CMK (cell line): Measurements from ENCODE around the gene PKP3.
"Not testable (repeated sequence)": the region's sequence is repeated elsewhere in the genome, so short reads cannot be mapped to it uniquely, and the experiment has no call there.

Source experiments
- DNase-seq: peaks from one replicate; pipeline ENCODE4 v3.0.0-alpha.2; 2010; ENCODE audit warnings: low read depth

PKP3 gene

GRCh38 chr11:425301-425700 is 31.3 kb downstream of the PKP3 start:
- no peak for DNase-seq

GRCh38 chr11:426851-427250 is 32.8 kb downstream of the PKP3 start:
- no peak for DNase-seq

GRCh38 chr11:428295-428694 is 34.3 kb downstream of the PKP3 start:
- DNase-seq: no peak

- no peak for DNase-seq
These were observed 35.4 kb downstream of the PKP3 start for GRCh38 chr11:429391-429790.

GRCh38 chr11:429931-430456 is 36.0 kb downstream of the PKP3 start:
- DNase-seq: no peak

GRCh38 chr11:431921-432320 is 37.9 kb downstream of the PKP3 start:
- DNase-seq: no peak

GRCh38 chr11:432501-433100 is 38.6 kb downstream of the PKP3 start:
- no peak for DNase-seq

- DNase-seq: no peak
These were observed 39.1 kb downstream of the PKP3 start for GRCh38 chr11:433111-433510.

- no peak for DNase-seq
These were observed 39.6 kb downstream of the PKP3 start for GRCh38 chr11:433641-434040.

- no peak for DNase-seq
These were observed 40.5 kb downstream of the PKP3 start for GRCh38 chr11:434496-434895.

GRCh38 chr11:434999-435740 is 41.2 kb downstream of the PKP3 start:
- DNase-seq: not testable (repeated sequence)

- no peak for DNase-seq
These were observed 43.3 kb downstream of the PKP3 start for GRCh38 chr11:437228-437870.

GRCh38 chr11:438101-438844 is 44.3 kb downstream of the PKP3 start:
- DNase-seq: no peak

GRCh38 chr11:439315-440064 is 45.5 kb downstream of the PKP3 start:
- no peak for DNase-seq

- DNase-seq: no peak
These were observed 46.3 kb downstream of the PKP3 start for GRCh38 chr11:440065-441042.

- DNase-seq: no peak
These were observed 47.0 kb downstream of the PKP3 start for GRCh38 chr11:441043-441417.

- no peak for DNase-seq
These were observed 47.6 kb downstream of the PKP3 start, which contains the start of gene ANO9 for GRCh38 chr11:441418-442274. Gene ANO9, minus strand, starts transcription at chr11:442011. Its CDS starts 85 bp downstream, at chr11:441926.

GRCh38 chr11:442611-443081 is 48.6 kb downstream of the PKP3 start:
- no peak for DNase-seq

- no peak for DNase-seq
These were observed 49.7 kb downstream of the PKP3 start for GRCh38 chr11:443542-444199.
